A172 (cell line): Measurements from ENCODE around the gene PID1. TPM values are rescaled to one million over a fixed set of nuclear protein-coding genes. Genes with fewer than 3 reads are reported as not detected.

Experiments used
- DNase-seq: peaks from one replicate; pipeline ENCODE4 v3.0.0-alpha.2; 2015; ENCODE audit warnings: low spot score
- total RNA-seq: library from RNA; depleted of rRNA; stranded (reverse); fragments of >200 nt; shearing (Covaris generic); gene quantifications from 2 replicates; pipeline ENCODE4 v1.2.3, GENCODE V29; 2014

Gene PID1
- total RNA-seq, 1 experiment from 2014 or later = 8.1 TPM

DNA sequence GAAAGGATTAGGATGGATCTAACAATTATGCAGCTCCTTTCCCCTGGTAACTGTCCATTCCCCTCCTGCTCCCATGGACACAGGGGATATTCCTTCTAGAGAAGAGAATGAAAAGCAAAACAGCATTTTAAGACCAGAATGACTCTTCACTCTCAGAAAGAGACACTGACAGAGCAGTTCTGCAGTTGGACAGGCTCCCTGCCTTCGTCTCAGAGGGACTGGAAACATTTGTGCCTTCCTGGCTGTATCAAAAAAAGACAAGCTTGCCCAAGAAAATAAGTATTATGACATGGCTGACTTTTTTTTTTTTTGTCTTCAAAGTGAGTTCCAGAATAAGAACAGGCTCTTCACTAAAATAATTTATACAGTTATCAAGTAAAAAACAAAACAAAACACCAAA lies 9.5 kb downstream of the PID1 start:
- no peak for DNase-seq

DNA sequence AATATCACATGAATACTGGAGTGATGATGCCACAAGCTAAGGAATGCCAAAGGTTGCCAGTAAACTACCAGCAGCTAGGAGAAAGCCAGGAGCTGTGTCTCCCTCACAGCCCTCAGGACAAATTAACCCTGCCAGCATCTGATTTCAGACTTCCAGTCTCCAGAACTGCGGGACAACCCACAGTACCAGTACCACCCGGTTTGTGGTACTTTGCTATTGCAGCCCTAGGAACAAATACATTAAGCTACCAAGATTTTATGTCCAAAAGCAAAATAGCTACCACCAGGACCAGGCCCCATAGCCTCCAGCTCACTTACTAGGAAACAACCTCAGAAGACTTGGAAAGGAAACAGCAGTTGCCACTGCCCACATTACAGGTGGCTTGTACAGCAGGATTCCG lies 10.0 kb downstream of the PID1 start:
- DNase-seq = no peak

DNA sequence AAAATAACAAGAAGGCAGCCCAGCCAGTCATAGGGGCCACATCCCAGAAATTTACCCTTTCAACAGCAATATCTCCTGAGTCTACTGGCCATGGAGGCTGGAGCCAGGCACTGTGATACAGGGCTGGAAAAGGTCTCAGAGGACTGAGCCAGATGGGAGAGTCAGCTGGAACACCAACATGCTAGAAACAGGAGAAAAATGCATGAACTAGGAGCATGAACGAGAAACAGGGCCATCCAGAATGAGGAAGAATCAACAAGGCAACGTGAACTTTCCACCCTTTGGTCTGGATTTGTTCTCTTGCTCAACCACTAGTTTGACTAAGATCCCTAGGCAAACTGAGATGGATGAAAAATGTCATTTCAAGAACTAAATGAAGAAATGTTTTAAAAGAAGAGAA lies 13.1 kb downstream of the PID1 start:
- no peak for DNase-seq

DNA sequence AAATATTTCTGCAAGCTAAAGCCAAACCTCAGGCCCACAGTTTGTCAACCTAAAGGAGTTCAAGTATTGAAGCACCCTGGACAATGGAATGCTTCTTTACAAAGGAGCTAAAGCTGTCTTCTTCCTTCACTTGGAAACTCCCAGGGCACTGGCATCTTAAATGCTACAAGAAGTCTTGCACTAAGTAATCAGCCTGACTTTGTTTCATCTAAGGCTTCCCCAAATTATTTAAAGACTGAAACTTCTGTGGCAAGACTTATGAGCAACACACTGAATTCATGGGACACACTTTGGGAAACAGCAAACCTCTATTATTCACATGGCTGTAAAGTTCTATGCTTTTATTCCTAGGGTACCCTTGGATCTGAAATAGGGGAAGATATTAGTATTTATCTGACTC lies 14.7 kb downstream of the PID1 start:
- DNase-seq = no peak

DNA sequence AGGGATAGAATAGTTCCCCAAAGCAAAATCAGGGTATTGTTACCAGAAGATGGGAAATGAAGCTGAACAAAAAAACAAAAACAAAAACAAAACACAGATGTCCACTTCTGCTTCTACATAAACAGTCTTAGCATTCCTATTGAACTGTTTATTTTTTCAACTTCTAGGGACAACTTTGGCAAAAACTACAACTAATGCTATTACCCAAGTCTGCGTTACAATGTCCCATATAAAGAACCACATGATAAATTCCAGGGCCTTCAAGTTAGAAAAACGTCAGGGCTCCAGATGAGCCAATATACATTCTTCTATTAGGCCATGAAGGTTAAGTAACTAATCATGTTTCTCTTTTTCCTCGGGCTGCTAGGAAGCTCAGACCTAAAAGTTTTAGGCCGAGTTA lies 16.9 kb downstream of the PID1 start:
- DNase-seq = no peak

DNA sequence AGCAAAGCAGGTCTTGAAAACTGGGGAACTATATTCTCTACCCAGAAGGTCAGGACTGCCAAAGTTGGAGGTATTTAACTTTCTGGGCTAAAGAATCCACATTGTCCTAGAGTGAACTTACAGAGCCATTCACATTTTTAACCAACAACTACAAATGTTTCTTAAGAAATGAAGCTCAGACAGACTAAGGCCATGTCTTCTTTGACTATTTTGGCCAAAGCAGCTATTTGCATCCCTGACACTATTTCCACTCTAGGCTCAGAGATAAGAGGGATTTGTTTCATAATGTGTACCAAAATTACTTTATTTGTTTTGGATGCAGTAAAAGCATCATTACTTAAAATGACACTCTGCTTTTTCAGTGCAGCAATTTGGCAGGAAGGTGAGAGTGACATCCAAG lies 18.1 kb downstream of the PID1 start:
- no peak for DNase-seq

DNA sequence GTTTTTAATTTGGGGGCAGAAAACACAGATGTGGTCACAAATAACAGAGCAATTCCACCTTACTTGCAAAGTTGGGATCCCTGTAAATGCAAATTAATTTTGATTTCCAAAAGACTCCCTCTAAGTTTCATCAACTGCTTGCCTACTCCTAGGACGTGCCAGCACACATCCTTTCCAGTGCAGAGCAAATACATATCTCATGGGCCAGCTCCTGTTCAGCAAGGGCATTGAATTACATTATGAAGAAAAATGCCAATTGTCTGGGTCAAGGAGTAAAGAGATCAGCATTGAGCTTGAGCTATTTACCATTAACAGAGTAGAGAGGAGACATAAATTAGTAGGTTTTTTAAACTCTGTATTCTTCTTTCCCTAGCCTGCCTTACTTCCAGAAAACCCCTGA lies 18.8 kb downstream of the PID1 start:
- DNase-seq = no peak

DNA sequence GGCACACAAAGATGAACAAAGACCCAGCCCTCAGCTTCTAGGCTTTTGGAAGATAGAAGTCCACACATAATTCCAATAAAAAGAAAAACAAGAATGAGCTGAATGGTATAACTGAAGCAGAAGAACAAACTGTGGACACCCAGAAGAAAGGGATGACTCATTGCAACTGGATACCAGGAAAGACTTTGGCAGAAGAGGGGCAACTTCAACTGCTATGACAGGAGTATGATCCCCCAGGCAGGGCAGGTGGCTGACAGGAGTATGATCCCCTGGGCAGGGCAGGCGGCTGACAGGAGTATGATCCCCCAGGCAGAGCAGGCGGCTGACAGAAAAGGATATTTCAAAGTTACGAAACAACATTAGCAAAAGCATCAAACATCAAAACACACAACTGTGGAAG lies 21.6 kb downstream of the PID1 start:
- DNase-seq = no peak

DNA sequence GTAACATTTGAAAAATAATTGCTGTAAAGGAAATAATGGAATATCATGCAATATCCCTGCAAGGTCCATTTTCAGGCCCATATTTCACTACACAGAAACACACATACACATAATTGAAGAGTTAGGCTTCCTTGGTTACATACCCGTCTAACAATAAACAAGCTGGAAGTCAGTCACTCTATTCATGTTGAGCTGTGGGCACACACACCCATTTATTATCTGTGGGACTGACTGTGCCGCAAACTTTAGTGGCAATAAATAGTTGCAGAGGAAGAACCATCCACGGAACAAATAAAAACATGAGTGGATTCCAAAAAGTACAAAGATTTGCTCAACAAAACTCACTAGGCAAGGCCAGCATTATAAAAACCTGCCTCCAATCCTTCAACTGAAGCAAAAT lies 24.8 kb downstream of the PID1 start:
- DNase-seq = no peak

DNA sequence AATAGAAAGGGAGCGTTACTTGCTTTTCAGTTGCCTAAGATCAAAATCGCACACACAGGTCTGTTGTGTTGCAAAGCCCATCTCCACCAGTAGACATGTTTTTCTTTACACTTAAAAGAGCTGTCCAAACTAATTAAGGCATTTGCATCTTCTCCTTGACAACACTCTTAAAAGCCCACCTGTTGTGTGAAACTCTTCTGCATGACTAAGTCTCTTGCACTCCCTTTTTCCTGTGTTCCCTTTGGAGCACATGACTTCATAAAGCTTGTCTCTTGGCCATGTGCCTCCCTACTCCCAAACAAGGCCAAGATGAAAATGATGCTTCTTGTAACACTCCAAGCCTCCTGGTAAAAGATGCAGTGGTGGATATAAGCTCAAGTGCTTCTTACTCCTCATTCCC lies 26.1 kb downstream of the PID1 start:
- no peak for DNase-seq

DNA sequence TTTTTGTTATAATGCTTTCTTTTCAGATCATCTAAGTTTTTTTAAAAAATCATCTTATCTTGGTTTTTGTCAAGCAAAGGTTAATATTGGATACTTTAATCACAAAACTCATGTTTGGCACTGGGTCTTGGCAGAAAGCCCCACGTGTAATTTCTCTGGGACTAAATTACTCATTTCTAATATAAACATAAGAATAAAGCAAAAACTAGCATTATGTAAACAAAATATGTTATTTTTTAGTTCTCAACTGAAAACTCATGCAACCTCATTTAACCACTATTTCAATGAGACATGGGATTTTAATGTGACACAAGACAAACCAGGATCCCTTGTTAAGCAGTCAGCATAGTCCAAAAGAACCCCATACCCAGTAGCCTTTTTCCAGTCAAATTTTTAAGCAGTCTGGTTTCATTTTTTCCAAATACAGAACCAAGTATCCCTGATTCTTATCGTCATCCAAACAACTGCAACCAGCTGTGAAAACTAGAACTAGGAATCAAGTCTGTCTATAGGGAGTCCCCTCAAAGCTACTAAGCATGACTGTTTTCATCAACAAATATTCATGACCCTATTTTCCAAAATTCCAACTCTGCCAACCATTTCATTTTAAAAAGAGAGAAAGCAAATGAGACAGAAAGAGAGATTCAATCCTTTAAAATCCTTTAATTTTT lies 27.1 kb downstream of the PID1 start:
- DNase-seq = no peak

DNA sequence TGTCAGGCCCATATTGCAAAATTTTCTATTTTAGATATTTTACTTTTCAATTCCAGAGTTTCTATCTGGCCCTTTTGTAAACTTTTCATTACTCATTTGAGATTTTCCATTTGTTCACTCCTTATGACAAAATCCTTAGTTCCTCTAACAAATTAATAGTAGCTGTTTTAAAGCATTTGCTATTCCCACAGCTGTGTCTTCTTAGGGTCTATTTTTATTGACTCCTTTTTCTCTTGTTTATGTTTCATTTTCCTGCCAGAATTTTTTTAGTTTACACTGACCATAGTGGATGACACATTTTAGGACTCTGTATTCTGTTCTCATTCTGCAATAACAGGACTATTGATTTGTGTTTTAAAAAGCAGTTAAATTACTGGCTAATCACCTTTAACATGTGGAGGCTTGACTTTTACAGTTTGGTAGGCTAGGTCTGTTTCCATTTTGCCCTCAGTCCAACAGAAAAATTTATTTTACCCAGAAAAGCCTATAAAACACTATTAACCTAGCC lies 30.0 kb downstream of the PID1 start:
- DNase-seq = no peak

DNA sequence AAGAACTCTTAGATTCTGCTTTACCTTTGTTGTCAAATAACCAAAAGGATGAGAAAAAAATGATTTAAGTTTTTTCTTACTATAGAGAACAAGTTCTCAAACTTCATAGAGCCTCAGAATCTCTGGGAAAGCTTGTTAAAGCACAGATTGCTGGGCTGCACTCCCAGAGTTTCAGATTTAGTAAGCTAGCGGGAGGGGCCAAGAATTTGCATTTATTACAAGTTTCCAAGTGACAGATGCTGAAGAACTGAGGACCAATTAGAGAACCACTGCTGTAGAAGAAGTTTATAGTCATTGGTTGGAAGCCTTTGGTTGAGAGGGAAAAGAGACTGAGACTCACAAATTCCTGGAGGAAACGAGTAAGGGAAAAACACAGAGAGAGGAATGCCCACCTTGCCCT lies 32.1 kb downstream of the PID1 start:
- DNase-seq = no peak

DNA sequence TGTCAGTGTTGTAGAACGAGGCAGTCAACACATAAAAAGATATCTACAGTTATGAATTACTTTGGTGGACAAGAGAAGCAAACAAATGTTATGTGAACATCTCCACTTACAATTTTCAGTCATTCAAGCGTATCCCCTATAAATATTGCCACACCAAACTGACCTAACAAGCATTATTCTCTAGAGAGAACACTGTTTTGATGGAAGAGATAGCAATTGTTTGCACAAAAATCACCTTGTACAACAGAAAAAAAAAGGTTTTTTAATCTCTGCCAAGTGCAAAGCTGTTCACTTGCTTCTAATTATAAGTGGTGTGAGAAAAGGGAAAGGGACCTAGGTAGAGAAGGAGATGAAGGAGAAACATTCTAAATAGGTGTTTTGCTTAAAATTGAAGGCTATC lies 33.8 kb downstream of the PID1 start:
- DNase-seq = no peak

DNA sequence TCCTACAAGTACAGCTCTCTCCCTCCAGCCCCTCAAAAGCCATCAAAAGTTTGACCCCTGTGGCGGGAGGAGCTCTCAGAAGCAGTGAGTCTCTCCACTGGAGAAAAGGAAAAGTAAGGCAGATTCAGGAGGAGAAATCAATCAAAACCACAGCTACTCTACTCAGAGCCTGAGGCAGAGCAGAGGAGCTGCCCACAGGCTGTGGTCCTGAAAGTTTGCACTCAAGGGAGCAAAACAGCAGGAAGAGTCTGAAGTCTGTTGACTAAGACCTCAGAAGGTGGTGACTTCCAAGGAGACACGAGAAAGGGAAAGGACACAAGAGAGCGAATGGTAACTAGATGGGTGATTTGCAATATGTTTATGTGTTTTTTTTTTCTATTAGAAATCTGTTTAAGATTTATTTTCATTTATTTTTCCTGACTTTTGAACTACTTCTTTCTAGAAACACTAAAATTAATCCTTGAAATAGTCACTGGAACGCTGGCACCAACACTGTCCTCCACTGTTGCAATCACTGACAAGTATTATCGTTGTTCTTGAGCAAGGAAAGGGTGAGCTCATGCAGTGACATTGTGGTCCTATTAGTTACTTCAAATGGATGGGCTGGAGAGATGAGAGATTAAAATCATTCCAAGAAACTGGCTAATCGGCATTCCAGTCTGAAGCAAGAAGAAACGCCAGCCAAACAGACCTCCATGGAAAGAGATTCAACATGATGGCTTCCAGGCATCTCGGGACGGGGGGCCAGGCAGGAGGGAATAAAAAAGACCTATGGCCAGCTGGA lies 35.8 kb downstream of the PID1 start:
- DNase-seq = peak; percentile 18

DNA sequence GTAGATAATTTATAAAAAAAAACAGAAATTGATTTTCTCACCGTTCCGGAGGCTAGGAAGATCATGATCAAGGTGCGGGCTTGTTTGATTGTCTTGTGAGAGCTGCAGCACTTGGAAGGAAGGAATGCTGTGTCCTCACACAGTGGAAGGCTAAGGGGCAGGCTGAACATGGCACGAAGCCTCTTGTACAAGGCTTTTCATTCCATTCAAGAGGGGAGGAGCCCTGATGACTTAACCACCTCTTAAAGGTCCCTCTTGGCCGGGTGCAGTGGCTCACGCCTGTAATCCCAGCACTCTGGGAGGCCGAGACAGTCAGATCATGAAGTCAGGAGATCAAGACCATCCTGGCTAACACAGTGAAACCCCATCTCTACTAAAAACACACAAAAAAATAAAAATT lies 39.2 kb downstream of the PID1 start:
- DNase-seq = no peak

DNA sequence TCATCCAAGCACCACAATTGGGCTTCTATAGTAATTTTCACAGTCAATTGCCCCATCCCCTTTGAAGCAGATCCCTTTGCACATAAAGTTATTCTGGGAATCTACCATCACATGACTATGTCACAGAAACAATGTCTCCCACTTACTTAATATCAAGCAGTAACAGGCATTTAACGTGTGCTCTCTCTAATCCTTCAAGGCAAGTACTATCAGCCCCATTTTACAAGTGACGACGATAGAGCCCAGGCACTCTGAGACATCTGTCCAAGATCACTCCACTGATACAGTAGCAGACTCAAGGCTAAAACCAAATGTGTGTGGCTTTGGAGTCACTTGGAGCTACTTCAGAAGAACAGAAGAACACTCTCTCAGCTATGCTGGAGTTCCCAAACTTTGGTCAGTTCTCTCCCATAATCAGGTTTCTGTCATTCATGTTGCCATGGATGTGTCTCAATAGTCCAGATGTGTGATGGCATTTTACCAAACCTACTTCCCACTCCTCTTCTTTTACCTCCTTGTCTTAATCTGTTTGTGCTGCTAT lies 39.7 kb downstream of the PID1 start:
- no peak for DNase-seq

DNA sequence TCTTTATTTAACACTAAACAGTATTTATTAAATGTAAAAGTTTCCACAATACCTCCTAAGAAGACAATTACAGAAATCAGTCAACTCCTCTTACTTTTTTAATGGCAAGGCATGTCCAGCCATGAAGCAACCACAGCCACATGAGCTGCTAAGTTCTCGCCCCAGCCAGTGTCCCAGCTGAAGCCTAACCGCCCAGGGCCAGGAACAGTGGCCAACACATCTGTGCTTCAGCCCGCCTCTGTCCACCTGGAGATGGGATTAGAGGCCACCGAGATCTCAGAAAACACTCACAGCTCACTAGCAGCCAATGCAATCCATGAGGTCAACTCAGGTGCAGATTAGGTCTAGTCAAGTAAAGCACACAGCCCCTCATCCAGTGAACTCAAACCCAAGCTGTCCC lies 40.2 kb downstream of the PID1 start:
- DNase-seq = no peak

DNA sequence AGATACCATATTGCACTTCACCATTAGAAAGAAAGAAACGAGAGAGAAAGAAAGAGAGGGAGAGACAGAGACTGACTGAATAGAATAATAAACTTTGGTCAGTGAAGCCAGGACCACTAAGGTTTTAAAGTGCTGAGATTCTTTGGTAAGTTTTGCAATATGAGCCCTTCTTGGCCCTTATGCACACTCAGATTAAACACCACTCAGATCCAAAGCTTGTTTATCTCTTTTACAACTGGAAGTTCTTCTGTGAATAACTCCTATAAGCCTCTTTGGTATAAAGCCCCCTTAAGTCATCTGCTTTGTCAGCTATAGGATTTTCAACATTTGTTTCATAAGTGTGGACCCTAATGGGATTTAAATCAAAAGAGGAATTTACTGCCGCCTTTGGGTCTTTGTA lies 40.8 kb downstream of the PID1 start:
- DNase-seq = no peak

DNA sequence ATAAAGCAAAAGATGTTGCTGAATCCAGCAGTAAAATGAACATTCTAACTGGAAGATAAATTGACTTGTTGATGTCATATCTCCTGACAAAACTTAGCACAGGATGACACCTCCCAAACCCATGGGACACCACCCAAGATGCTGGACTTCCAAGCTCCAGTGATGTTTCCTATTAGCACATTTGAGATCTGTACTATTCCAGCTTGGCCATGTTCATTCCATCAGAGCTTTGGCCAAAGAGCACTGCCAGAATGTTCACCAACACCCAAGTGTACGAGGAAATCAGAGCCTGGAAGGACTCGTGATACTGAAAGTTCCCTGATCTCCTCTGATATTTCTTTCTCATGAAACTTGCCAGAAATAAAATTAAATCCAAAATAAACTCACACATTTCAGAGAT lies 44.7 kb downstream of the PID1 start:
- no peak for DNase-seq

DNA sequence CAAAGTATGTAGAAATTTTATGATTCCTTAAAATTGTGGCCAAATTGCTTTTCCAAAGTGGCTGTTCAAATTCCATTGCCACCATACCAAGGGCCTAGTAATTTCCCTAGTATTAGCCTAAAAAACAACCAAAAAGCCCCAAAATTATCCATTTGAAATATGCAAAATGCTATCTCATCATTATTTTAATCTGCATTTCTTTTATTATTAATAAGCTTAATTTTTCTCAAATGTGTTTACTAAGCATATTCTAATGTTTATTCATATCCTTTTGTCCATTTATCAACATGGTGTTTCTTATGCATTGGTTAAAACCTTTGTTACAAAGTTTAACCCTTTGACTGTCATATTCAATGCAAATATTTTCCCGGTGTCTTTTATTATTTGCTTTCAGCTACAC lies 48.0 kb downstream of the PID1 start:
- no peak for DNase-seq

DNA sequence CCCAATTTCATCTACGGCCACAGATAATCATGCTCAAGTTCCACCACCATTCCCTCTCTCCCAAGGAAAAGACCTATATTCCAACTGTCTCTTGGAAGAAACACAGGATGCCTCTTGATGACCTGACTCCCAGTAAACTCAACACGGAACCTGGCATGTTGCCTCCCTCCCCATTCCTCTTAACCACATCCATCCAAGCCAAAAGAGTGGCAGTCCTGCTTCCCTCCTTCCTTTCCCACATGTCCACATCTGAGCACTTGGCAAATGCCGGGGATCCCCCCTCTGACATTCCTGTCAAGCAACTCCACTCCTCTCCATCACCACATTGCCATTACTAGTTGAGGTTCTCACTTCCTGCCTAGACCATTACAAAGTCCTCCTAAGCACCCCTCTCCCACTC lies 49.4 kb downstream of the PID1 start:
- DNase-seq = no peak

DNA sequence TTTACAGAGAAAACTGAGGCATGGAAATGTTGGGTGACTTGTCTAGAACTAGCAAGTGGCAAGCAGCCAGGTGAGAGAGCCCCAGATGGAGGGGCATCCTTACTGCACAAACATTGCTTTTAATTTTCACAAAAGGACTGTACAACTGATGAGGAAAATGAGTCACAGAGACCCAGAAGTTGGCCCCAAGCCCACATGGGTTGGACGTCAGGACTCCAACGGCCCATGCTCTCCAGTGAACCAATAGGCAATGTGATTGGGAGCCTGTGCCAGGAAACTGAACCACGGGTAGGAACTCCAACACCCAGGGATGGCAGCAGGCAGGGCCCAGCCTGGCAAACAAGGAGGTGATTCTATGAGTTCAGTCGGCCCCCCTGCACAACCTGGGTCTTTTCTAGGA lies 50.8 kb downstream of the PID1 start:
- DNase-seq = no peak
